HuH-7.5 (cell line): ENCODE data around the gene PROB1.
"Not testable (repeated sequence)": the region's sequence is repeated elsewhere in the genome, so short reads cannot be mapped to it uniquely, and the experiment has no call there.

Experiments
- DNase-seq: peaks from one replicate; pipeline ENCODE4 v3.0.0; 2011; ENCODE audit warnings: low spot score

Gene PROB1

GRCh38 chr5:139391570-139392323 lies 3.2 kb downstream of the PROB1 start:
- DNase-seq: no peak

- no peak for DNase-seq
These were observed 4.0 kb downstream of the PROB1 start for GRCh38 chr5:139390639-139391569.

GRCh38 chr5:139389701-139390638 lies 4.9 kb downstream of the PROB1 start, which contains the start of gene MZB1:
MZB1 (minus strand) TSS chr5:139389913; CDS start chr5:139389856, 57 bp downstream.
- no peak for DNase-seq

- no peak for DNase-seq
These were observed 6.6 kb downstream of the PROB1 start for GRCh38 chr5:139388198-139388821.

GRCh38 chr5:139387611-139388197 lies 7.2 kb downstream of the PROB1 start:
- DNase-seq: peak; percentile 2

GRCh38 chr5:139386956-139387355 lies 7.9 kb downstream of the PROB1 start:
- not testable (repeated sequence) for DNase-seq

GRCh38 chr5:139386050-139386438 lies 8.9 kb downstream of the PROB1 start:
- no peak for DNase-seq

GRCh38 chr5:139385061-139386049 lies 9.5 kb downstream of the PROB1 start:
- no peak for DNase-seq

- peak; percentile 2 for DNase-seq
These were observed 10.3 kb downstream of the PROB1 start for GRCh38 chr5:139384591-139385051.

- peak; percentile 4 for DNase-seq
These were observed 10.8 kb downstream of the PROB1 start for GRCh38 chr5:139383993-139384590.

- DNase-seq: peak; percentile 63
These were observed 11.5 kb downstream of the PROB1 start, which contains the start of gene SLC23A1 for GRCh38 chr5:139383275-139383992. SLC23A1 (minus strand) TSS chr5:139383297; CDS start chr5:139383253, 44 bp downstream.

- DNase-seq: peak; percentile 15
These were observed 12.1 kb downstream of the PROB1 start for GRCh38 chr5:139382807-139383206.

GRCh38 chr5:139381837-139382761 lies 12.8 kb downstream of the PROB1 start:
- peak; percentile 23 for DNase-seq

- peak; percentile 4 for DNase-seq
These were observed 15.1 kb downstream of the PROB1 start for GRCh38 chr5:139379626-139380449.

GRCh38 chr5:139378941-139379361 lies 16.0 kb downstream of the PROB1 start:
- peak; percentile 16 for DNase-seq
